ENCODE measurements around the gene STEAP3. TPM values are rescaled to one million over a fixed set of nuclear protein-coding genes. Genes with fewer than 3 reads are reported as not detected.

Gene STEAP3
- total RNA-seq, 4 donors from 2014 or later: 2.5 to 5.9 (median 5.2) TPM

GRCh38 chr2:119233326-119234020 is 9.8 kb downstream of the STEAP3 start:
- intact Hi-C loops (cut with DNase I): no loop called here
- Histone ChIP-seq H3K4me3 (no peak overlapping the region), H3K9me3 (no peaks in the 10 kb centered on the region), H3K27me3 (no peaks in the 10 kb centered on the region), H3K36me3 (no peaks in the 10 kb centered on the region), H3K4me1 (no peaks in the 10 kb centered on the region), H3K27ac (replicated peaks in 1 of 4) (no peak overlapping the region)
- TF ChIP-seq EP300 (IDR thresholded peaks at IDR 0.05): no peak
- TF ChIP-seq POLR2AphosphoS5 (IDR thresholded peaks at IDR 0.05): no peak
- no peak for TF ChIP-seq CTCF (IDR thresholded peaks at IDR 0.05)
- no peak for TF ChIP-seq POLR2A (IDR thresholded peaks at IDR 0.05; ENCODE audit: low read depth)
- no peak for DNase-seq (ENCODE audit: extremely low spot score)
- WGBS: 91% methylated on average over 7 of the region's 7 CpGs

- intact Hi-C loops (cut with DNase I): no loop called here
- DNase-seq (ENCODE audit: extremely low spot score): no peak
- no peaks in the 10 kb centered on the region for H3K4me1 ChIP-seq
- 78% methylated on average over 9 of the region's 13 CpGs for WGBS
- no peaks in the 10 kb centered on the region for H3K9me3 ChIP-seq
- no peak overlapping the region for H3K4me3 ChIP-seq
- no peaks in the 10 kb centered on the region for H3K36me3 ChIP-seq
- H3K27ac ChIP-seq (replicated peaks in 1 of 4): no peak overlapping the region
- no peak for TF ChIP-seq POLR2AphosphoS5 (IDR thresholded peaks at IDR 0.05)
- TF ChIP-seq CTCF (IDR thresholded peaks at IDR 0.05): peak in 1 of 3 experiments; percentile 4
- H3K27me3 ChIP-seq: no peaks in the 10 kb centered on the region
Measured at GRCh38 chr2:119234021-119235019, 10.7 kb downstream of the STEAP3 start.

- no peak for TF ChIP-seq POLR2A (IDR thresholded peaks at IDR 0.05; ENCODE audit: low read depth)
- intact Hi-C loops (cut with DNase I): no loop called here
- Histone ChIP-seq H3K36me3 (no peaks in the 10 kb centered on the region), H3K9me3 (no peaks in the 10 kb centered on the region), H3K4me3 (no peak overlapping the region), H3K4me1 (peaks cover 11 to 13% (median 12%) of the 10 kb centered on the region in 4 donors), H3K27ac (replicated peaks in 1 of 4) (no peak overlapping the region), H3K27me3 (no peaks in the 10 kb centered on the region)
- no peak for DNase-seq (ENCODE audit: extremely low spot score)
- WGBS: 100% methylated on average over 1 of the region's 1 CpG
Measured at GRCh38 chr2:119236796-119237195, 13.2 kb downstream of the STEAP3 start.

- 58% methylated on average over 13 of the region's 15 CpGs for WGBS
- Histone ChIP-seq H3K27ac (replicated peaks in 1 of 4) (peak overlapping the region; percentile 16 to 52 (median 40)), H3K9me3 (peaks cover 0 to 2% (median 0%) of the 10 kb centered on the region in 4 donors), H3K27me3 (no peaks in the 10 kb centered on the region), H3K36me3 (no peaks in the 10 kb centered on the region), H3K4me1 (peaks cover 11 to 13% (median 12%) of the 10 kb centered on the region in 4 donors), H3K4me3 (no peak overlapping the region)
- no peak for DNase-seq (ENCODE audit: extremely low spot score)
- intact Hi-C loops (cut with DNase I): no loop called here
- TF ChIP-seq CTCF (IDR thresholded peaks at IDR 0.05) (no peak), POLR2A (IDR thresholded peaks at IDR 0.05; ENCODE audit: low read depth) (no peak), EP300 (IDR thresholded peaks at IDR 0.05) (no peak), POLR2AphosphoS5 (IDR thresholded peaks at IDR 0.05) (no peak)
Measured at GRCh38 chr2:119240311-119241204, 16.9 kb downstream of the STEAP3 start.

All from esophagus muscularis mucosa (tissue), 4 donors.